NCI-H82 treated with DMSO at 0.1 percent for 48 hours (cell line): ENCODE results near the gene MED17.
"Not testable (repeated sequence)": the region's sequence is repeated elsewhere in the genome, so short reads cannot be mapped to it uniquely, and the experiment has no call there.

Experiments used
- DNase-seq: peaks from one replicate; lab custom pipeline; 2025; ENCODE audit not compliant: unreplicated experiment; lab: John Stamatoyannopoulos, UW

MED17 gene

DNA sequence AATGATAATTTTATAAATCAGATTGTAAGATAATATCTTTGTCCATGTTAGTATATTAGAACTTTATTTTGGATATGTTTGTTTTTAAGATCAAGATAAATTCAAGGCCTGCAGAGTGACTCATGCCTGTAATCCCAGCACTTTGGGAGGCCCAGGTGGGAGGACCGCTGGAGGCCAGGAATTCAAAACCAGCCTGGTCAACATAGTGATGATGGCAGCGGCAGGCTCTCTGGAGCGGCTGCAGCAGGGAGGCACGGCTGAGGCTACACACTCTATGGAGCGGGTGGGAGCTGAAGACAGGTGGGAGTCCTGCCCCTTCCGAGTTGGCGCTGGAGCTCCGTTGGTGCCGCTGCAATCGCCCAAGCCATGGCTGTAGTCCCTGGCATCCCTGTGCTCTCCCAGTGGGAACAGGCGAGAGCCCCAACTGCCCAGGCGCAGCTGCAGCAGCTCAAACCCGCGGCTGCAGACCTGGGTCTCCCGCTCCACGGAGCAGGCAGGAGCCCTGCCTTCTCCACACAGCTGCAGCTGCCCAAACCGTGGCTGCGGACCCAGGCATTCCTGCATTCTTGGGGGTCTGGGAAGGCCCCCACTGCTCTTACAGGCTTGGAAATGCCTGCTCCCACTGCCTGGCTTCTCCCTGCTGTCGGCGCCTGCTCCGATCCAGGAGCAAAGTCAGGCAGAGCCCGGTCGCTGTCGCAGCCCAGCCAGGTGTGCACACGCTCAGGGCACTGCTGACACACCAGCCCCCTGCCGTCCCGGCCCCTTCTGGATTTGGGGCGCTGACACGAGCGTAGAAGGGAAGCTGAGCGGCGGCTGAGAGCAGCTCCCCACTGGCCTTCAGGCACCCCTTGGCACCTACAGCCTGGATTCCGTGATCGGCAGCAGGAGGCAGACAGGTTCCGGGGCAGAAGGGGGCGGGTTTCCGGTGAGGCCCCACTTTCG, 25.9 kb upstream of the MED17 start:
- DNase-seq = no peak

DNA sequence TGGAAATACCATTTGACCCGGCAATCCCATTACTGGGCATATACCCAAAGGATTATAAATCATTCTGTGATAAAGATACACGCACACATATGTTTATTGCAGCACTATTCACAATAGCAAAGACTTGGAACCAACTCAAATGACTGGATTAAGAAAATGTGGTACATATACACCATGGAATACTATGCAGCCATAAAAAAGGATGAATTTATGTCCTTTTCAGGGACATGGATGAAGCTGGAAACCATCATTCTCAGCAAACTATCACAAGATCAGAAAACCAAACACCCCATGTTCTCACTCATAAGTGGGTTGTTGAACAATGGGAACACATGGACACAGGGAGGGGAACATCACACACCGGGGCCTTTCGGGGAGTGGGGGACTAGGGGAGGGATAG, 25.0 kb upstream of the MED17 start:
- not testable (repeated sequence) for DNase-seq

DNA sequence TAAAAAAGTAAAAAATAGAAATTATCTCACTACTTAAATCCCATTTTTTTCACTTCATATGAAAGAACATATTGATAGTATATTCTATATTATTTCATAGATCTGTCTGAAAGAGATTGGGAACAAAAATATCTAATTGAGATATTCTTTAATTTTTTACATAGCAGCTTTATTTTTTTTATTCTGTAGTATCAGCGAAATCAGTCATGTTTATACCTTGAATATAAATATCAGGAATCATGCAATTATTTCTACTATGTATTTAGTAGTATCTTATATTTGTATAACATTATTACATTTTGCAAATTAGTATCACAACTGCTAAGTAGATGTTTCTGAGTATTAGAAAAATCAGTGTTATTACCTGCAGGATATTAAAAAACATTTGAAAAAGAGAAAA, 22.2 kb upstream of the MED17 start:
- no peak for DNase-seq

DNA sequence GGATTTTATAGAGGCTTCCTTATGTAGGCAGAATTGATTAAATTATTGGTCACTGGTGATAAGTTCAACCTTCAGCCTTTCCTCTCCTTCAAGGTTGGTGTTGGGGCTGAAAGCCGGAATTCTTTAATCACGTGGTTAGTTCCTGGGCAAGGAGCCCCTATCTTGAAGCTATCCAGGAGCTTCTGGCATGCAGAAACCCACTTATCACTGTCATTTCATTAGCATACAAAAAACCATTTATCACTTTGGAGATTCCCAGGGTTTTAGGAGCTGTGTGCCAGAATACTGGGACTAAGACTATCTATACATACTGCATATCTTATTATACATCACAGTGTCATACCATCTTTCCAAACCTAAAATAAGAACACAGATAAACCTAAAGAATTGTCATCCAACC, 18.5 kb upstream of the MED17 start:
- DNase-seq = no peak

DNA sequence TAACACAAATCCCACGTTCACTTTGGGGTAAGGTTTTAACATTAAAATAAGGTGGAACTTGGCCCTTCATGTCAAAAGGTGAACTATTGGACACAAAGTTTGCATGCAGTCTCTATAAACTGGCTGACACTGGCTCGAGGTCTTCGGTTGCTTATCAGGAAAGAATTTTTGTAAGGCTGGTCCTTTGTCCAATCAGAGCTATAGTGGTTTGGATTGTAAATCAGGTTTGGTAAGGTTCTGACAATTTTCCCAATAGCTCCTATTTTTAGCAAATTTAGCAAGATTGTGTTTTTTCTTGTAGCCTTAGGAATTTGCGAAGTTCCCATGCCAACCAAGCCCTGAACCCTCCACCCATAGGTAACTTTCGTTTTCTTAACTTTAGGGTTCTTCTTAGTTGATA, 17.6 kb upstream of the MED17 start:
- DNase-seq = no peak

DNA sequence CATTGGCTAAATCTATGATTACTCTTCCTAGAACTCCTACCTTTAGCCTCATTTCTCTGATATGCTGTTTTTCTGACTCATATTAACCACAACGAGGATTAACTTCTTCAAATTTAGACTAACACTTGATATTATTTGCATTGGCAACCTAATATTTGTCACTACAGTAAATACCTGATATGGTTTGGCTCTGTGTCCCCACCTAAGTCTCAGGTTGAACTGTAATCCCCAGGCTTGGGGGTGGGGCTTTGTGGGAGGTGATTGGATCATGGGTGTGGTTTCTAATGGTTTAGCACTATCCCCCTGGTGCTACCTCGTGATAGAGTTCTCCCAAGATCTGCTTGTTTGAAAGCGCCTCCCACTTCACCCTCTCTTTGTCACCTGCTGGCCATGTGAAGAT, 17.1 kb upstream of the MED17 start:
- DNase-seq = no peak

DNA sequence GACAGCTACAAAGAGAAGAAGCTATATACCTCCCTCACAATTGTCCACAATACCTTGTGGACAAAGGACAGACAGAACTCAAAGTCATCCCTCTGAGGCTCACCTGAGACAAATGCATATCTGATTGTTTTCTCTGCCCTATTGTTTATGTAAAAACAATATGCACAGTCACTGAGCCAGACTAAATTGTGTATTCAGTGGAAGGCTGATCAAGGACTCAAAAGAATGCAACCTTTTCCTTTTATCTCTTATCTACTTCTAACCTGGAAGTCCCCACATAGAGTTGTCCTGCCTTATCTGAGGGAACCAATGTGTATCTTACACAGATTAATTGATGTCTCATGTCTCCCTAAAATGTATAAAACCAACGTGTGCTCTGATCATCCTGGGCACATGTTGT, 13.9 kb upstream of the MED17 start:
- no peak for DNase-seq

DNA sequence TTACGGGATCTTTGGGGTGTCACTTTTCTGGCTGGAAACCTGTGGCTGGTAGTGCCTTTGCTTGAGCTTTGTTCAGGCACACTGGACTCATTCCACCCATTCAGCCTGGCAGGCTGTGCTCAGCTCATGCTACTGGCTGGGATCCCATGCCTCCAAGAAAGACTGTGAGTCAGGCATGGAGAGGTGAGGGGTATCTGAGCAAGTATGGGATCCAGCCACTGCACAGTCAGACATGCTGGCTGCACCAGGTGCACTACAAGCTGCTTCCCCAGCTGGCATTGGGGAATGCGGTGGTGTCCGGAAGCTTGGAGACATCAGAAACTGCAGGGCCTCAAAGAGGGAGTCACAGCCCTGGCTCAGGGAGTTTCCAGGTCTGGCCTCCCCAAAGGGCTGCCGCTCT, 12.0 kb upstream of the MED17 start:
- no peak for DNase-seq

DNA sequence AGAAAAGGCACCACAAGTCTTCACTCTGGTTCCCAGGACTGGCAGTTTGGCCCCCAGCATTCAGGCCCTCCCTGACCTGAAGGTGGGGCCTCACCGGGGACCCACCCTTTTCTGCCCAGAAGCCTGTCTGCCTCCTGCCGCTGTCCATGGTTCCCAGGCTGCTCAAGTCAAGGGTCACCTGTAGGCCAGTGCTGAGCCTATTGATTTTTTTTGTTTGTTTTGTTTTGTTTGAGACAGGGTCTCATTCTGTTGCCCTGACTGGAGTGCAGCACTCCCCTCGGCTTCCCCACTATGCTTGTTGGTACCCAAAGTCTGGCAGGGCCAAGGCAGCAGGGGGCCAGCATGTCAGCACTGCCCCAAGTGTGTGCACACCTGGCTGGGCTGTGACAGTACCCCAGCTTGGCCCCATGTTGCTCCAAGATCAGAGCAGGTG, 11.0 kb upstream of the MED17 start:
- DNase-seq = no peak

DNA sequence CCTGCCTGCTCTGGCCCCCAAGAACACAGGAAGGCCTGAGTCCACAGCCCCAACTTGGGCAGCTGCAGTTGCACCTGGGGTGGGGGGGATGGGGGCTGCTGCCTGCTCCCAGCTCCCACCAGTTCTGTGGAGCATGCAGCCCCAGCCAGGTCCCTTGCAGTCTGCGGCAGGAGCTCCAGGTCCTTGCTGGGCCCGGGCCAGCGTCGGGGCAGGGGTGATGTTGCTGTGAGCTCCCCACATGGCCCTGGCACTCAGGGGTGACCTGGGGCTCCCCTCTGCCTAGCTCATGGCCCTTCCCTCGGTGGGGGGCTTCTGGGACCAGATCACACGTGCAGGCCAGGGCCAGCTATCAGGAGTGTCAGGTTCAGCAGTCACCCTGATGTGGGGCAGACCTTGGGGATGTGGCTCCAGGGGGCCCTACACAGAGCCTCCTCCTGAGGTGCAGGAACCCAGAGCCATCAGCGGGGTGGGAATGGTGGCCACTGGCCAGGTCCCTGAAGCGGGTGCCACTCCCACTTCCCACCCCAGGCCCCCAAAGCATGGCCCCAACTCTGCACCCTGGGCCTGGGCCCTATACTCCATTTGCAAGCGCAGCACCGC, 10.4 kb upstream of the MED17 start:
- DNase-seq = no peak

DNA sequence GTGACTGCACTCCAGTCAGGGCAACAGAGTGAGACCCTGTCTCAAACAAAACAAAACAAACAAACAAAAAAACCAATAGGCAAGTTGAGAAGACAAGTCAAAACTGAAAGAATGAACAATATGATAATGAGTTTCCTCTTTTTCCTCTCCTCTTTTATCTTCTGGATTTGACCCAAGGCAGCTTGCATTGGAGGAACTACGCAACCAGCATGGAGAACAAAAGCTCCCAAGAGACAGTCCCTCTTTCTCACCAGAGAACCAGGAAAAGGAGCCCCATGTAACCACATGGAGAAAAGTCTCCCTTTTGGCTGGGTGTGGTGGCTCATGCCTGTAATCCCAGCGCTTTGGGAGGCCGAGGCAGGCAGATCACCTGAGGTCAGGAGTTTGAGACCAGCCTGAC, 9.5 kb upstream of the MED17 start:
- DNase-seq = not testable (repeated sequence)

DNA sequence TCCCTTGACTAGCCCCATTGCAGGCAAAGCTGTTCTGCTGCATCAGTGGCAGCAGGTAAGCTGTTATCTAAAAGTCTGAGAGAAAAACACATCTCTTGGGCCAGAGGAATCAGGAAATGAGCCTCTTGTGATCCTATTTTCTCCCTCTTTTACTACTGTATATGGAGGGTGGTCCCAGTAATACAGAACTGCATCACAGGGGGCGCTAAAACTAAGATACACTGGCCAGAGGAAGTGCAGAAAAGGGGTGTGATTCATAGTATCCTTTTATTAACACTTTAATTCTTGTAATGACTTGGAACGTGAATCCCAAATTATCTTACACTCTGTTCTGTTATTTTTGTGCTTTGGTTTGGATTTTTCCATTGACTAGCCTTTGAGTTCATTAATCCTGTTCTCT, 8.8 kb upstream of the MED17 start:
- no peak for DNase-seq

DNA sequence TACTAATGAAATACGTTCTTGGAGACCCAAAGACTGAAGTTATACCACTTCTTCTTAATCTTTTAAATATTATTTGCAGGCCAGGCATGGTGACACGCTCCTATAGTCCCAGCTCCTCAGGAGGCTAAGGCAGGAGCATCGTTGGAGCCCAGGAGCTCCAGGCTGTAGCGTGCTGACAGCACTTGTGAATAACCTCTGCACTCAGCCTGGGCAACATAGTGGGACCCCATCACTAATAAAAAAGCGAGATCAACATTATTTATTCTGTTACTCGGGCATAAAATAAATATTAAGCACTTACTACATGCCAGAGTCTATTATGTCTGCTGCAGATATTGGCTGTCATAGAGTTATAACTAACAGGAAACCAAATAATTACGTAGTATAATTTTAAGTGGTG, 720 bp upstream of the MED17 start:
- no peak for DNase-seq

DNA sequence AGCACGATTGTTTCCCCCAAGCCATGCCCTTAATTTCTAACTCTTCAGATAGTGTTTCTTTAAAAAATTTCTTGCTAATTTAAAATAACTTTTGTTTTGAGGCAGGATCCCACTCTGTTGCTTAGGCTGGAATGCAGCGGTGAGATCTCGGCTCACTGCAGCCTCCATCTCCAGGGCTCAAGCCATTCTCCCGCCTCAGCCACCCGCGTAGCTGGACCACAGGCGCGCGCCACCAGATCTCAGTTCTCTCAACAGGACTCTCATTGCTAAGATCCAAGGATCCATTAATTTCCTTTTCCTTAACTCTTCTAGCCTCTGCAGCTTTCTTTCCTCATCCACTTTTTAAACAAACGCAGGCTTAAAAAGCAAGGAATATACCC, 327 bp upstream of the MED17 start:
- DNase-seq = no peak

DNA sequence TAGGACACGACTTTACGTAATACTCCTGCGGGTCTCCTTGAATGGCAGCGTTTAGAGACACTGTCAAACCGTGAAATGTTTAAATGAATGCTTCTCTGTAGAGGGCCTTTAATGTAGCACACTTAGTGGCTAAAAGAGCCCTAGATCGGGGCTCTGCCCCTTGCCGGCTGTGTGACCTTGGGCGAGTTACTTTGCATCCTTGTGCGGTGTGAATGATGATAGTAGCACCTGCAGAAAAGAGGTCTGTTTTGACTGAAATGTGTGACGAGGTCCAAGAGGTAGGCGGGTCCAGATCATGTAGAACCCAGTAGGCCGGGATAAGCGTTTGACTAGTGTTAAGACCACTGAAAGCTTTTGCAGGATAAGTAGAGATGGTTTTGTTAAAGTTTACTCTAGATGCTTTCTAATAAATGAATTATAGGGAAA, 866 bp downstream of the MED17 start:
- no peak for DNase-seq

DNA sequence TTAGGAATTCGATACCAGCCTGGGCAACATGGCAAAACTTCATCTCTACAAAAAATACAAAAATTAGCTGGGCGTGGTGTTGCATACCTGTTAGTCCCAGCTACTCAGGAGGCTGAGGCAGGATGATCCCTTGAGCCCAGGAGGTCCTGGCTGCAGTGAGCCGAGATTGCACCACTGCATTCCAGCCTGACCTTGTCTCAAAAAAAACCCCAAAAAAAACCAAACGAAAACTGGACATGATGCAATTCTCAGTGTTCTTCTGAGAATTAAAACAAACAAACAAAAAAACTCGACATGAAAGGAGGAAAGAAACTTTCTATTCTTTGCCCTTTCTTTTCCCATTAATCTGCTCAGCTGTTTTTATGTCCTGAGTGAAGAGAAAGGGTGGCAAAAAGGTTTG, 7.4 kb downstream of the MED17 start:
- DNase-seq = no peak

DNA sequence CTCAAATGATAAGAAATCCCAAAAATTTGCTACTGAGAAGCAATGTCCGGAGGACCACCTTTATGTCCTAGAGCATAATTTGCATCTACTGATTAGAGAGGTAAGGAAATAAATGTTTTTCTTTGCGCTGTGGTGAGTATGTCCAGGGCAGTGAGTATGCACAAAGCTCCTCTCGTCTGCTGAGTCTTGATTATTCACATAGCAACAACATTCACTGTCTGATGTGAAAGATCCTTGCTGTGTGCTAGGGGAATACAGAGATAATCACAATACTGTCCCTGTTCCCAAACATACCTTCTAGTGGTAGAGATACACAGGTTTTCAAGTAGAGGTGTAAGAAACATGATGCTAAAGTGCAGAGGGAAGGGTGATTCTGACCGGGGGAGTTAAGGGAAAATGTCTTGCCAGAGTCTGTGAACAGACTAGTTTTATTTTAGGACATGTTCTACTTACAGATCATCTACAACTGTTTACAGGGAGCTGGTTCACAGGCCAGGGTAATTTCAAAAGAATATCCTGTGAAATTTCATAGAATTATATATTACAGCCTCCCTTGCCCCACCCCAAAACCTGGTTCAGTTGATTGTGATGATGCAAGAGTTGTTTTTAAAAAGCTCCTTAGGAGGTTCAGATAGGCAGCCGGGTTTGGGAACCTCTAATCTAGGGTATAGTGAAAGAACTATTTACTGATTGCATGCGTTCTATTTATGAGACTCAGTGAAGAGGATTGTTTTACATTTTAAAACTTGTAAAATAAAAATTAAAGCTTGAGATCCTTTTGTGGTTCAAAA, 12.6 kb downstream of the MED17 start:
- DNase-seq = no peak

DNA sequence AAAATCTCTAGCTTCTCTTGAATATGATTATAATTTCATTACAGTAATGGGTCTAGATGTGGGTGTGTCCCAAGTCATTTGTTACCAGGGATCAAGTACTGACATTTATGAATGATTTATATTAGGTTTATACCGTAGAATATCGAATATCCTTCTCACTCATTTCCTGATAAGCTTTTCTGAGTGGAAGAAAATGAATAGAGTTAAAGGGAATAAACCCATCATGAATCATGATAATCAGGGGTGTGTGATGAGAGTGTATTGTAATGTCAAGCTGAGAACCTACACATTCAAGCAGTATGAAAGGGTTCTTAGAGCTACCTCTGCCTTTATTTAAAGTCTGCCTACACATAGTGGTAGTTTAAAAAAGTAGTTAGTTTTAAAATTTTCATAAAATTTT, 17.3 kb downstream of the MED17 start:
- DNase-seq = no peak

DNA sequence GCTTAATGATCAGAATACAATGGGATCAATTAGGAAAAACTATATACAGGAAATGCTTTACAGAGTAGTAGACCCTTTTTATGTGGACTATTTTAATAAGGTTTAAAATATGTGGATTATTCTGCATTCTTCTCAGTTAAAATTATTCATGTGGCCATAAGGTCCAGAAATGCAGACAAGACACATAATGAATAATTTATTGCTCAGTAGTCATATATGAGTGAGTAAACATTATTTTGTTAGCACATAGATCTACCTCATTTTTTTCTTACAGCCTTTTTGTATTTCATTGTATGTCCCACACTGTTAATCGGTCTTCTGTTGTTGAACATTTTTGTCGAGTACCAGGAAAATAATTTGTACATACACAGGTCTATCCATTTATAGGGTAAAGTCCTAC, 20.8 kb downstream of the MED17 start:
- DNase-seq = no peak

DNA sequence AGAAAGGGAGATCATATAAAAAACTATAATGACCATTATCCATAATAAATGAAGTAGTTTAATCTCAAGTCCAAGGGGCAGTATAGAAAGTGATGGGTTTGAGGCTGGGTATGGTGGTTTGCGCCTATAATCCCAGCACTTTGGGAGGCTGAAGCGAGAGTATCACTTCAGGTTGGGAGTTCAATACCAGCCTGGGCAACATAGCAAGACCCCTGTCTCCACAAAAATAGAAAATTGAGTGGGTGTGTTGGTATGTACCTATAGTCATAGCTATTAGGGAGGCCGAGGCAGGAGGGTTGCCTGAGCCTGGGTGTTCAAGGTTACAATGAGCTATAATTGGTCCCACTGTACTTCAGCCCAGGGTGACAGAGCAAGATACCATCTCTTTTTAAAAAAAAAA, 23.9 kb downstream of the MED17 start:
- no peak for DNase-seq

DNA sequence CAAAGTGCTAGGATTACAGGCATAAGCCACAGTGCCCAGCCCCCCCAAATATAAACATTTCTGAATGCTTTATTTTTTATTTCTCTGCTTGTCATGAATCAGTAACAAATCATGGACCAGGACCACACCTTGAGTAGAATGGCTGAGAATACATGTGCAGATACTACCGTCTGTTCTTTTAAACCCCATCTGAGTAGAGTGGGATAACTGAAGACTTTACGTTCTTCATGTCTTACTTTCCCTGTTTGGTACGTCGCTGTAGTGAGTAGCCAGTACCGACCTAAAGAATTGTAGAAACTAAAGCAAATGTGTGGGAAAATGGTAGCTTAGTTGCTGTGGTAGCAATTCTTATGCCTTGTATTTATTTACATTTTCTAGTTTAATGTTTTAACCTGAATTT, 29.9 kb downstream of the MED17 start:
- no peak for DNase-seq
